Endodermal cell (in vitro differentiated cells): ENCODE results near the gene EARS2. TPM values are rescaled to one million over a fixed set of nuclear protein-coding genes. Genes with fewer than 3 reads are reported as not detected.

Source experiments
- DNase-seq: peaks from one replicate; pipeline ENCODE4 v3.0.0-alpha.2; 2017
- H3K27ac ChIP-seq: 2 replicates; pipeline ENCODE4 v1.5.1; 2013; ENCODE audit warnings: mild to moderate bottlenecking, low read depth, low read length, moderate library complexity
- H3K27me3 ChIP-seq: 2 replicates; pipeline ENCODE4 v1.6.1; 2013; ENCODE audit warnings: mild to moderate bottlenecking, low read length, moderate library complexity; ENCODE audit not compliant: insufficient read depth, control insufficient read depth, poor library complexity, severe bottlenecking
- H3K36me3 ChIP-seq: 2 replicates; pipeline ENCODE4 v1.7.0; 2013; ENCODE audit warnings: mild to moderate bottlenecking, low read length, moderate library complexity; ENCODE audit not compliant: control insufficient read depth, insufficient read depth
- H3K4me1 ChIP-seq: one replicate; pipeline ENCODE4 v1.7.0; 2013; ENCODE audit warnings: low read length; ENCODE audit not compliant: control insufficient read depth, insufficient read depth
- H3K4me3 ChIP-seq: 2 replicates; pipeline ENCODE4 v1.5.1; 2013; ENCODE audit warnings: mild to moderate bottlenecking, low read length, moderate library complexity
- H3K9ac ChIP-seq: 2 replicates; pipeline ENCODE4 v1.6.1; 2013; ENCODE audit warnings: mild to moderate bottlenecking, low read length, moderate library complexity; ENCODE audit not compliant: poor library complexity, severe bottlenecking; ENCODE audit errors: extremely low read depth
- H3K9me3 ChIP-seq: 2 replicates; pipeline ENCODE4 v1.6.1; 2013; ENCODE audit warnings: mild to moderate bottlenecking, low read length, moderate library complexity; ENCODE audit not compliant: control insufficient read depth
- H3K27ac Mint-ChIP-seq: 2 replicates; pipeline ENCODE4 v1.8.0; 2020; ENCODE audit warnings: mixed read lengths
- H3K27me3 Mint-ChIP-seq: 2 replicates; pipeline ENCODE4 v1.8.0; 2021; ENCODE audit warnings: mild to moderate bottlenecking, mixed read lengths; ENCODE audit not compliant: insufficient read depth
- H3K36me3 Mint-ChIP-seq: 2 replicates; pipeline ENCODE4 v1.8.0; 2020; ENCODE audit warnings: low read depth, mixed read lengths
- H3K4me1 Mint-ChIP-seq: 2 replicates; pipeline ENCODE4 v1.8.0; 2020; ENCODE audit warnings: mixed read lengths
- H3K4me3 Mint-ChIP-seq: 2 replicates; pipeline ENCODE4 v1.8.0; 2020; ENCODE audit warnings: mild to moderate bottlenecking, moderate library complexity, mixed read lengths
- H3K9me3 Mint-ChIP-seq: 2 replicates; pipeline ENCODE4 v1.8.0; 2020; ENCODE audit warnings: mild to moderate bottlenecking, mixed read lengths
- WGBS, 2 experiments: methylation state at CpG; one replicate each; pipeline versions ENCODE4 v1.1.5 to v1.1.7; 2013; ENCODE audit warnings: missing lambda C conversion rate in 2 of 2, mixed read lengths in 1 of 2; ENCODE audit not compliant: insufficient coverage in 1 of 2, insufficient read length in 1 of 2; 5-methylcytosine and 5-hydroxymethylcytosine counted together
- total RNA-seq, 2 donors: library from RNA; stranded (reverse); fragmentation: NEBNext Ultra II Directional in 1 of 2; extraction: Animal tissue kit (Norgen Biotek cat#: 25700) in 1 of 2; gene quantifications; 2 replicates in 1 of 2; 3 replicates in 1 of 2; pipeline ENCODE4 v1.2.1, GENCODE V29; 2021
- TF ChIP-seq, protein P1 (sequence below): fragments of 200-600 bp; sonication (generic); conservative IDR thresholded peaks from 2 replicates; pipeline ENCODE4 v1.5.0; 2021; ENCODE audit warnings: antibody characterized with exemption, mild to moderate bottlenecking

EARS2 gene
- total RNA-seq, 2 donors from 2014 or later: 32.0 to 36.1 TPM

DNA sequence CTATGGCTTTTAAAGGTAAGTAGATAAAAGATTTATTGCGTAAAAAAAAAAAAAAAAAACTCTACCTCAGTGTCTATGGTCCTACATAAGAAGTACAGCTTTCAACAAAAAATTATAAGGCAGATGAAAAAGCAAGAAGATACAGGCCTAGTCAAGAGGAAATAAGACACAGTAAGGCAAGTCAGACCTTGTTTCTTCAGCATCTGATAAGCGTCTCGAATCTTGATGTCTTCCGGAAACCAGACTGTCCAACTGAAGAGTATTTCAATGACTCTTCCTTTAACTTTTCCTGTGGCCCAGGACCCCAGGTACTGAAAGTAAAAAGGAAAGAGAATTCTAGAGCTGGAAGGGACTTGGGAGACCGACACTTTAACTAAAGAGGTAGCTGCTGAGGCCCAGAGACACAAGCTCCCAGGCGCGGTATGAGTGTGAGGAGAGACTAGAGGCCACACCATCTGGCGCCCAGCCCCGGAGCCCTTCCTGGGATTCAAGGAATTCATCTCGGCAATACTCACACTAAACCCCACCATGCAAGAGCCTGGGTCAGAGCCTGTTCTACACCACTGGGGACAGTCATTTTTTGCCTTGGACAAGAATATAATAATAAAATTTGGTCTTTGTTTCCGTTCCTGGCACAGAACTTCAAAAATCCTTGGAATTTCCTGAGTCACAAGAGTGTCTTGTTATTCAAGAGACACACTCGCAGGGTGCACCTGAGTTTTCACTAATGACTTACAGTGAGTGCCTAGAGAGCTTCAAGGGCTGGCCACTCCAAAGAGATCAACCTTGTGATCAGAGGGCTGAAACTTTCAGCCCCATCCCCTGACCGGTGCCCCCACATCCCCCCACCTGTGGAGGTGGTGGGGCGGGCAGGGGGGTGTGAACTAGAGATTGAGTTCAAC lies 65.4 kb downstream of the EARS2 start:
- H3K36me3 ChIP-seq: peaks cover 91% of the 10 kb centered on the region
- TF ChIP-seq, protein P1, sequence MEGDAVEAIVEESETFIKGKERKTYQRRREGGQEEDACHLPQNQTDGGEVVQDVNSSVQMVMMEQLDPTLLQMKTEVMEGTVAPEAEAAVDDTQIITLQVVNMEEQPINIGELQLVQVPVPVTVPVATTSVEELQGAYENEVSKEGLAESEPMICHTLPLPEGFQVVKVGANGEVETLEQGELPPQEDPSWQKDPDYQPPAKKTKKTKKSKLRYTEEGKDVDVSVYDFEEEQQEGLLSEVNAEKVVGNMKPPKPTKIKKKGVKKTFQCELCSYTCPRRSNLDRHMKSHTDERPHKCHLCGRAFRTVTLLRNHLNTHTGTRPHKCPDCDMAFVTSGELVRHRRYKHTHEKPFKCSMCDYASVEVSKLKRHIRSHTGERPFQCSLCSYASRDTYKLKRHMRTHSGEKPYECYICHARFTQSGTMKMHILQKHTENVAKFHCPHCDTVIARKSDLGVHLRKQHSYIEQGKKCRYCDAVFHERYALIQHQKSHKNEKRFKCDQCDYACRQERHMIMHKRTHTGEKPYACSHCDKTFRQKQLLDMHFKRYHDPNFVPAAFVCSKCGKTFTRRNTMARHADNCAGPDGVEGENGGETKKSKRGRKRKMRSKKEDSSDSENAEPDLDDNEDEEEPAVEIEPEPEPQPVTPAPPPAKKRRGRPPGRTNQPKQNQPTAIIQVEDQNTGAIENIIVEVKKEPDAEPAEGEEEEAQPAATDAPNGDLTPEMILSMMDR: no peak
- no peak overlapping the region for H3K27ac ChIP-seq
- H3K27me3 Mint-ChIP-seq: no peaks in the 10 kb centered on the region
- no peak overlapping the region for H3K4me3 Mint-ChIP-seq
- no peaks in the 10 kb centered on the region for H3K9me3 Mint-ChIP-seq
- H3K4me1 Mint-ChIP-seq: no peaks in the 10 kb centered on the region
- H3K9ac ChIP-seq: no peak overlapping the region
- no peaks in the 10 kb centered on the region for H3K27me3 ChIP-seq
- 92 to 99% methylated on average over 9 to 13 of the region's 14 CpGs for WGBS, 2 experiments
- DNase-seq: no peak
- no peaks in the 10 kb centered on the region for H3K9me3 ChIP-seq
- no peak overlapping the region for H3K4me3 ChIP-seq
- H3K36me3 Mint-ChIP-seq: peaks cover 75% of the 10 kb centered on the region
- peak overlapping the region; percentile 70 for H3K27ac Mint-ChIP-seq
- no peaks in the 10 kb centered on the region for H3K4me1 ChIP-seq

DNA sequence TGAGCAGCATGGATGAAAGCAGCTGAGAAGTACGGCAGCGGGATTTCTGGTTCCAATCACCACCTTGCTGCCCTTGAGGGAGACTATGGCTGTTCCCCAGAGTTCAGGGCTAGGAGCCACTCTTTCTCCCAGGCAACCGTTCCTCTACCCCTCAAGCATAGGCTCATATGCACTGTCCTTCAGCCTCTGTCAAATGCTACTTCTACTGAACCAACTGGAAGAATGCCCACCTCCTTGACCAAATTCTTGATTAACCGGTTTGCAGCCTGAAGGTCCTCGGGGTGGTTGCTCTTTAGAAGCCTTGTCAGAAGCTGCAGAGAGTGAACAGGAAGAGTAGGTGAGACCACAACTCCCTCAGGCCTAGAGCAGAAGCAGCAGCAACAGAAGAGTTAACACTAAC lies 70.7 kb downstream of the EARS2 start:
- no peak overlapping the region for H3K4me3 ChIP-seq
- H3K27ac ChIP-seq: no peak overlapping the region
- DNase-seq: no peak
- Mint-ChIP-seq H3K36me3 (peaks cover 76% of the 10 kb centered on the region), H3K4me3 (no peak overlapping the region), H3K4me1 (no peaks in the 10 kb centered on the region), H3K9me3 (no peaks in the 10 kb centered on the region), H3K27me3 (no peaks in the 10 kb centered on the region), H3K27ac (peak overlapping the region; percentile 30)
- WGBS, 2 experiments: 89 to 97% methylated on average over 4 to 5 of the region's 5 CpGs
- no peaks in the 10 kb centered on the region for H3K9me3 ChIP-seq
- H3K36me3 ChIP-seq: peaks cover 89% of the 10 kb centered on the region
- no peak overlapping the region for H3K9ac ChIP-seq
- TF ChIP-seq, protein P1: no peak
- H3K27me3 ChIP-seq: no peaks in the 10 kb centered on the region
- H3K4me1 ChIP-seq: no peaks in the 10 kb centered on the region

DNA sequence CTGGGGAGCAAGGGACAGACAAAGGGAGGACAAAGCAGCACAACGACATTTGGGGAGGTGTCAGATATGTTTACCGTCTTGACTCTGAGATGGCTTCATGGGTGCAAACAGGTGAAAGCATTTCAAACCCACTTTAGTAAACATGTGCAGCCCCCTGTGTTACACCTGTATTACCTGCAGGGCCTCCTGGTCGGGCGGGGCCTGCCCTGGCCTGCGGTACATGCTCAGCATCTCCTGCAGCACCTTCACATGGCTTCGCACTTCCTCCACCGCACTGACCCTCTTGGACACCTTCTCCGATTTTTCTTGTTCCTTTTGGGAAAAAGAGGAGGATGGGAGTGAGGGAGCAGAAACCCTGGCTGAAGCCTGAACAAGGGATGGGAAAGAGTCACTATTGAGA lies 71.3 kb downstream of the EARS2 start:
- Mint-ChIP-seq H3K27me3 (no peaks in the 10 kb centered on the region), H3K36me3 (peaks cover 75% of the 10 kb centered on the region), H3K4me3 (no peak overlapping the region), H3K27ac (no peak overlapping the region), H3K9me3 (no peaks in the 10 kb centered on the region), H3K4me1 (no peaks in the 10 kb centered on the region)
- no peak for DNase-seq
- Histone ChIP-seq H3K4me1 (no peaks in the 10 kb centered on the region), H3K9me3 (no peaks in the 10 kb centered on the region), H3K27me3 (no peaks in the 10 kb centered on the region), H3K9ac (no peak overlapping the region), H3K27ac (no peak overlapping the region), H3K4me3 (no peak overlapping the region), H3K36me3 (peaks cover 89% of the 10 kb centered on the region)
- TF ChIP-seq, protein P1: no peak
- 96 to 100% methylated on average over 3 to 8 of the region's 8 CpGs for WGBS, 2 experiments
